Stimulated activated naive B cell treated with anti-CD40 and anti-IgM and Interleukin-4, amounts not matched to agents 10 μg/mL and 1 μg/mL and 100 μg/mL, for 72 hours (primary cell): ENCODE results near the gene VPS16.
"Not testable (repeated sequence)": the region's sequence is repeated elsewhere in the genome, so short reads cannot be mapped to it uniquely, and the experiment has no call there.

Experiments
- ATAC-seq, 2 donors: fragments of 150-1000 bp; cut with Tn5 transposase; replicated peaks; 2 replicates each; pipeline ENCODE4 v1.10.0; 2021; ENCODE audit warnings: moderate library complexity in 1 of 2
- DNase-seq: peaks from one replicate; pipeline ENCODE4 v3.0.0; 2021
- H3K27ac Mint-ChIP-seq: one replicate; pipeline ENCODE4 v1.8.0; 2022; ENCODE audit warnings: mild to moderate bottlenecking, mixed read lengths
- H3K27me3 Mint-ChIP-seq, 2 donors: one replicate each; pipeline ENCODE4 v1.8.0; 2022; ENCODE audit warnings: mixed read lengths in 2 of 2
- H3K36me3 Mint-ChIP-seq, 2 donors: one replicate each; pipeline ENCODE4 v1.8.0; 2022; ENCODE audit warnings: mixed read lengths in 2 of 2, mild to moderate bottlenecking in 1 of 2
- H3K4me1 Mint-ChIP-seq, 2 donors: one replicate each; pipeline ENCODE4 v1.8.0; 2022; ENCODE audit warnings: mixed read lengths in 2 of 2, mild to moderate bottlenecking in 1 of 2
- H3K4me3 Mint-ChIP-seq, 2 donors: one replicate each; pipeline ENCODE4 v1.8.0; 2022; ENCODE audit warnings: mild to moderate bottlenecking in 2 of 2, mixed read lengths in 2 of 2, moderate library complexity in 1 of 2
- H3K9me3 Mint-ChIP-seq, 2 donors: one replicate each; pipeline ENCODE4 v1.8.0; 2022; ENCODE audit warnings: mixed read lengths in 2 of 2, mild to moderate bottlenecking in 1 of 2

Gene VPS16

GRCh38 chr20:2816030-2816582, 24.4 kb upstream of the VPS16 start, which contains the start of gene TMEM239:
Gene TMEM239, plus strand, starts transcription at chr20:2816364. Its CDS starts 191 bp downstream, at chr20:2816555.
- Mint-ChIP-seq H3K36me3 (peaks cover 0 to 2% of the 10 kb centered on the region in 2 donors), H3K4me3 (no peak within 1 kb of the TSS), H3K9me3 (peaks cover 3 to 8% of the 10 kb centered on the region in 2 donors), H3K27ac (no peak within 1 kb of the TSS), H3K27me3 (peaks cover 52 to 84% of the 10 kb centered on the region in 2 donors), H3K4me1 (peaks cover 0 to 8% of the 10 kb centered on the region in 2 donors)
- no peak for DNase-seq
- no peak for ATAC-seq

- Mint-ChIP-seq H3K4me1 (peaks cover 4 to 12% of the 10 kb centered on the region in 2 donors), H3K27me3 (peaks cover 51 to 84% of the 10 kb centered on the region in 2 donors)
Observed at GRCh38 chr20:2816583-2817340, 23.8 kb upstream of the VPS16 start.

GRCh38 chr20:2817341-2817726, 23.2 kb upstream of the VPS16 start:
- Mint-ChIP-seq H3K9me3 (peaks cover 2 to 3% of the 10 kb centered on the region in 2 donors), H3K4me3 (no peak overlapping the region), H3K4me1 (peaks cover 4 to 14% of the 10 kb centered on the region in 2 donors), H3K27me3 (peaks cover 47 to 84% of the 10 kb centered on the region in 2 donors), H3K27ac (no peak overlapping the region), H3K36me3 (peaks cover 0 to under 1% of the 10 kb centered on the region in 2 donors)
- ATAC-seq (no peak), DNase-seq (no peak)

More at GRCh38 chr20:2816583-2817340, 23.8 kb upstream of the VPS16 start:
- H3K36me3 Mint-ChIP-seq, result peaks cover 0 to 2% of the 10 kb centered on the region in 2 donors
- no peak overlapping the region for H3K27ac Mint-ChIP-seq
- ATAC-seq (no peak), DNase-seq (no peak)
- no peak overlapping the region for H3K4me3 Mint-ChIP-seq
- H3K9me3 Mint-ChIP-seq, result peaks cover 3 to 8% of the 10 kb centered on the region in 2 donors

GRCh38 chr20:2817891-2818595, 22.5 kb upstream of the VPS16 start:
- no peak overlapping the region for H3K27ac Mint-ChIP-seq
- H3K36me3 Mint-ChIP-seq, result no peaks in the 10 kb centered on the region
- H3K9me3 Mint-ChIP-seq, result no peaks in the 10 kb centered on the region
- no peak overlapping the region for H3K4me3 Mint-ChIP-seq
- DNase-seq, result no peak
- peaks cover 43 to 78% of the 10 kb centered on the region in 2 donors for H3K27me3 Mint-ChIP-seq
- H3K4me1 Mint-ChIP-seq, result peaks cover 4 to 14% of the 10 kb centered on the region in 2 donors
- no peak for ATAC-seq

GRCh38 chr20:2820084-2820895, 20.3 kb upstream of the VPS16 start:
- H3K27ac Mint-ChIP-seq, result no peak overlapping the region
- H3K4me1 Mint-ChIP-seq, result peaks cover 4 to 14% of the 10 kb centered on the region in 2 donors
- no peaks in the 10 kb centered on the region for H3K9me3 Mint-ChIP-seq
- no peak overlapping the region for H3K4me3 Mint-ChIP-seq
- ATAC-seq, result no peak
- no peaks in the 10 kb centered on the region for H3K36me3 Mint-ChIP-seq
- peaks cover 36 to 58% of the 10 kb centered on the region in 2 donors for H3K27me3 Mint-ChIP-seq
- DNase-seq, result no peak

GRCh38 chr20:2820896-2821869, 19.4 kb upstream of the VPS16 start:
- Mint-ChIP-seq H3K27ac (no peak overlapping the region), H3K4me3 (peak overlapping the region in 1 of 2 donors; percentile 12), H3K4me1 (peaks cover 4 to 14% of the 10 kb centered on the region in 2 donors), H3K9me3 (no peaks in the 10 kb centered on the region), H3K27me3 (peaks cover 40 to 56% of the 10 kb centered on the region in 2 donors), H3K36me3 (no peaks in the 10 kb centered on the region)
- DNase-seq, result no peak
- peak in 1 of 2 donors; percentile 18 for ATAC-seq

GRCh38 chr20:2822073-2822472, 18.5 kb upstream of the VPS16 start:
- Mint-ChIP-seq H3K4me1 (peaks cover 4 to 14% of the 10 kb centered on the region in 2 donors), H3K9me3 (no peaks in the 10 kb centered on the region), H3K27me3 (peaks cover 44 to 59% of the 10 kb centered on the region in 2 donors), H3K36me3 (no peaks in the 10 kb centered on the region), H3K4me3 (no peak overlapping the region), H3K27ac (no peak overlapping the region)
- ATAC-seq (peak in 1 of 2 donors; percentile 67), DNase-seq (no peak)

- Mint-ChIP-seq H3K9me3 (no peaks in the 10 kb centered on the region), H3K36me3 (no peaks in the 10 kb centered on the region), H3K27me3 (peaks cover 29 to 31% of the 10 kb centered on the region in 2 donors), H3K4me1 (peaks cover 4 to 8% of the 10 kb centered on the region in 2 donors), H3K27ac (no peak overlapping the region), H3K4me3 (no peak overlapping the region)
- no peak for DNase-seq
- no peak for ATAC-seq
Observed at GRCh38 chr20:2825761-2826160, 14.8 kb upstream of the VPS16 start.

- Mint-ChIP-seq H3K4me1 (peaks cover 2 to 4% of the 10 kb centered on the region in 2 donors), H3K9me3 (no peaks in the 10 kb centered on the region), H3K27ac (no peak overlapping the region), H3K36me3 (no peaks in the 10 kb centered on the region), H3K27me3 (peaks cover 24 to 25% of the 10 kb centered on the region in 2 donors), H3K4me3 (no peak overlapping the region)
- DNase-seq (no peak), ATAC-seq (no peak)
Observed at GRCh38 chr20:2826655-2827054, 13.9 kb upstream of the VPS16 start.

- peaks cover 0 to 3% of the 10 kb centered on the region in 2 donors for H3K36me3 Mint-ChIP-seq
- H3K27me3 Mint-ChIP-seq, result peaks cover 19 to 21% of the 10 kb centered on the region in 2 donors
- DNase-seq (no peak), ATAC-seq (no peak)
- no peak overlapping the region for H3K4me3 Mint-ChIP-seq
- no peaks in the 10 kb centered on the region for H3K9me3 Mint-ChIP-seq
- H3K27ac Mint-ChIP-seq, result peak overlapping the region; percentile 4
- H3K4me1 Mint-ChIP-seq, result peaks cover 0 to 8% of the 10 kb centered on the region in 2 donors
Observed at GRCh38 chr20:2829376-2829775, 11.2 kb upstream of the VPS16 start.

GRCh38 chr20:2831206-2831605, 9.3 kb upstream of the VPS16 start:
- H3K27ac Mint-ChIP-seq, H3K9me3 Mint-ChIP-seq, DNase-seq, ATAC-seq, H3K4me3 Mint-ChIP-seq, H3K4me1 Mint-ChIP-seq: not testable (repeated sequence)
- H3K36me3 Mint-ChIP-seq, result peaks cover 0 to 15% of the 10 kb centered on the region in 2 donors
- H3K27me3 Mint-ChIP-seq, result peaks cover 12 to 16% of the 10 kb centered on the region in 2 donors

- peaks cover 13 to 38% of the 10 kb centered on the region in 2 donors for H3K36me3 Mint-ChIP-seq
- no peaks in the 10 kb centered on the region for H3K9me3 Mint-ChIP-seq
- peaks cover 0 to 6% of the 10 kb centered on the region in 2 donors for H3K27me3 Mint-ChIP-seq
- no peak overlapping the region for H3K27ac Mint-ChIP-seq
- H3K4me1 Mint-ChIP-seq, result peaks cover 6 to 14% of the 10 kb centered on the region in 2 donors
- DNase-seq (no peak), ATAC-seq (no peak)
- H3K4me3 Mint-ChIP-seq, result no peak overlapping the region
Observed at GRCh38 chr20:2833761-2834160, 6.8 kb upstream of the VPS16 start.
